ENCODE measurements around the gene SPG21.

Gene SPG21

GRCh38 chr15:64989416-64990167, at the start of gene SPG21:
TSS of gene SPG21 (minus strand) at chr15:64989914. CDS start at chr15:64983569, 6,345 bp downstream.
- DNase-seq (ENCODE audit: extremely low read depth, insufficient read length) = peak; percentile 97
- Histone ChIP-seq H3K4me3 (replicated peaks; ENCODE audit: low read depth, low read length) (peak within 1 kb of the TSS; percentile 100), H3K36me3 (ENCODE audit: control insufficient read depth, insufficient read depth, low read length) (peaks cover 1% of the 10 kb centered on the region; the same call in 1 of the 2 replicates), H3K27me3 (replicated peaks; ENCODE audit: control insufficient read depth, insufficient read depth, low read length) (no peaks in the 10 kb centered on the region)
- no peak for TF ChIP-seq CTCF (IDR thresholded peaks at IDR 0.05; ENCODE audit: insufficient read depth, low read length, poor library complexity, severe bottlenecking)

GRCh38 chr15:65038836-65039235, 49.1 kb upstream of the SPG21 start:
- DNase-seq (ENCODE audit: extremely low read depth, insufficient read length) = no peak
- Histone ChIP-seq H3K4me3 (replicated peaks; ENCODE audit: low read depth, low read length) (no peak overlapping the region), H3K36me3 (ENCODE audit: control insufficient read depth, insufficient read depth, low read length) (no peaks in the 10 kb centered on the region), H3K27me3 (replicated peaks; ENCODE audit: control insufficient read depth, insufficient read depth, low read length) (no peaks in the 10 kb centered on the region)
- no peak for TF ChIP-seq CTCF (IDR thresholded peaks at IDR 0.05; ENCODE audit: insufficient read depth, low read length, poor library complexity, severe bottlenecking)

GRCh38 chr15:65038428-65038827, 48.7 kb upstream of the SPG21 start:
- no peak for TF ChIP-seq CTCF (IDR thresholded peaks at IDR 0.05; ENCODE audit: insufficient read depth, low read length, poor library complexity, severe bottlenecking)
- no peak for DNase-seq (ENCODE audit: extremely low read depth, insufficient read length)
- Histone ChIP-seq H3K27me3 (replicated peaks; ENCODE audit: control insufficient read depth, insufficient read depth, low read length) (no peaks in the 10 kb centered on the region), H3K36me3 (ENCODE audit: control insufficient read depth, insufficient read depth, low read length) (no peaks in the 10 kb centered on the region), H3K4me3 (replicated peaks; ENCODE audit: low read depth, low read length) (no peak overlapping the region)

GRCh38 chr15:65037309-65037708, 47.6 kb upstream of the SPG21 start:
- Histone ChIP-seq H3K4me3 (replicated peaks; ENCODE audit: low read depth, low read length) (no peak overlapping the region), H3K27me3 (replicated peaks; ENCODE audit: control insufficient read depth, insufficient read depth, low read length) (no peaks in the 10 kb centered on the region), H3K36me3 (ENCODE audit: control insufficient read depth, insufficient read depth, low read length) (no peaks in the 10 kb centered on the region)
- TF ChIP-seq CTCF (IDR thresholded peaks at IDR 0.05; ENCODE audit: insufficient read depth, low read length, poor library complexity, severe bottlenecking) = no peak
- no peak for DNase-seq (ENCODE audit: extremely low read depth, insufficient read length)

GRCh38 chr15:65034719-65035118, 45.0 kb upstream of the SPG21 start:
- H3K4me3 ChIP-seq (replicated peaks; ENCODE audit: low read depth, low read length) = no peak overlapping the region
- no peaks in the 10 kb centered on the region for H3K27me3 ChIP-seq (replicated peaks; ENCODE audit: control insufficient read depth, insufficient read depth, low read length)
- no peak for TF ChIP-seq CTCF (IDR thresholded peaks at IDR 0.05; ENCODE audit: insufficient read depth, low read length, poor library complexity, severe bottlenecking)
- no peaks in the 10 kb centered on the region for H3K36me3 ChIP-seq (ENCODE audit: control insufficient read depth, insufficient read depth, low read length)
- no peak for DNase-seq (ENCODE audit: extremely low read depth, insufficient read length)

All from GM06990 (cell line).